HG02623 (cell line): ENCODE results near the gene RPL10.
A peak's percentile ranks its signal among the peaks of the same experiment; 100 is the strongest.

Source experiments
- ATAC-seq: cut with Tn5 transposase; IDR thresholded peaks from one replicate; pipeline ENCODE4 v1.9.1; 2021; ENCODE audit warnings: moderate library complexity; ENCODE audit not compliant: unreplicated experiment

Gene RPL10

GRCh38 chrX:154397888-154398667, at the start of gene RPL10:
Gene RPL10, plus strand, starts transcription at chrX:154398377. Its CDS starts 143 bp downstream, at chrX:154398520.
- ATAC-seq, result peak; percentile 62

- ATAC-seq, result no peak
Observed at GRCh38 chrX:154348646-154349358, 49.4 kb upstream of the RPL10 start.

- no peak for ATAC-seq
Observed at GRCh38 chrX:154349359-154349935, 48.7 kb upstream of the RPL10 start.

GRCh38 chrX:154349979-154350378, 48.2 kb upstream of the RPL10 start:
- ATAC-seq, result no peak

- ATAC-seq, result no peak
Observed at GRCh38 chrX:154350429-154351182, 47.6 kb upstream of the RPL10 start.

- no peak for ATAC-seq
Observed at GRCh38 chrX:154351183-154352011, 46.8 kb upstream of the RPL10 start.

GRCh38 chrX:154352012-154352401, 46.2 kb upstream of the RPL10 start:
- ATAC-seq, result no peak

- ATAC-seq, result no peak
Observed at GRCh38 chrX:154352466-154352865, 45.7 kb upstream of the RPL10 start.

- ATAC-seq, result no peak
Observed at GRCh38 chrX:154353172-154353843, 44.9 kb upstream of the RPL10 start.

GRCh38 chrX:154354013-154354412, 44.2 kb upstream of the RPL10 start:
- no peak for ATAC-seq

GRCh38 chrX:154354516-154354915, 43.7 kb upstream of the RPL10 start:
- ATAC-seq, result no peak

- no peak for ATAC-seq
Observed at GRCh38 chrX:154355094-154355775, 42.9 kb upstream of the RPL10 start.

GRCh38 chrX:154355776-154356140, 42.4 kb upstream of the RPL10 start:
- ATAC-seq, result no peak

- ATAC-seq, result no peak
Observed at GRCh38 chrX:154356596-154356995, 41.6 kb upstream of the RPL10 start.

- no peak for ATAC-seq
Observed at GRCh38 chrX:154357205-154357604, 41.0 kb upstream of the RPL10 start.

GRCh38 chrX:154358011-154358410, 40.2 kb upstream of the RPL10 start:
- ATAC-seq, result no peak

- no peak for ATAC-seq
Observed at GRCh38 chrX:154358829-154359228, 39.3 kb upstream of the RPL10 start.

- ATAC-seq, result no peak
Observed at GRCh38 chrX:154359362-154360154, 38.6 kb upstream of the RPL10 start.
